Skin epidermis (tissue), 12 donors: ENCODE data around the gene SLC16A11.
A peak's percentile ranks its signal among the peaks of the same experiment; 100 is the strongest.
"Not testable (repeated sequence)": the region's sequence is repeated elsewhere in the genome, so short reads cannot be mapped to it uniquely, and the experiment has no call there.

ENCODE experiments used
- H3K27ac ChIP-seq, 21 experiments: fragments of 200-600 bp; sonication (generic) in 11 of 21; one replicate each; pipeline ENCODE4 v1.5.0; 2020; ENCODE audit warnings: mild to moderate bottlenecking in 3 of 21, inconsistent platforms in 2 of 21, moderate library complexity in 2 of 21
- H3K4me3 ChIP-seq, 7 experiments: fragments of 200-600 bp; sonication (generic) in 2 of 7; one replicate each; pipeline ENCODE4 v1.5.0; 2020; ENCODE audit warnings: inconsistent platforms in 2 of 7, mild to moderate bottlenecking in 2 of 7, moderate library complexity in 1 of 7

Gene SLC16A11

DNA sequence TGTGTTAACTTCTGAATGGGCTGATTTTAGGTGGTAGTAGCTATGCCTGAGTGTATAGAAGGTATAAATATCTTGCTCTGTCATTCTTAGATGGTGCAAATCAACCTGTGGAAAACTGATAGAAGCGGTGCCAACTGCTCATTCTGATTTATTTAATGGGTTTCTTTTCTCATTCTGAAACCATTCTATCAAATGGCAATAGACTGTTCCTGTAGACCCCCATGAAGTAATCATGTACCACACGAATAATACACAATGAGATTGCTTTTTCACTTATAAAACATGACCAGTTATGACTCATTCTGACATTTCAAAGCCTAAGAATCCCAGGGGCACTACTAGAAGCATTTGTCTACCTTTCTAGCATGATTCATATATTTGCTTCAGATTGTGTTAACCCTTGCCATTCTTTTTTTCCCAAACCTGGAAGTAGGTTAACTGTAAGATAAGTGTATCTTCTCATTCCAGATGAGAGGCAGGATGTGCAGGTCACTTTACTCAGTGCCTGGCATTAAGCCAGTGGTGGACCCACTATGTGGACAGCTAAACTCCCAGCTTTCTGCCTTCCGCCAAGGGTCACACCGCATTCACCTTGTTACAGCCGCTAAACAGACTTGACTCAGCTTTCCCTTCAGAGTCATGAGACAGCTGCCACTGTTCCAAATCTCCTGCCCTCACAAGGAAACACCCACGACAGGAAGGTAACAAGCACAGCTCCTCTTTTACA, 16.4 kb upstream of the SLC16A11 start:
- H3K27ac ChIP-seq, result no peak overlapping the region
- H3K4me3 ChIP-seq, result no peak overlapping the region

DNA sequence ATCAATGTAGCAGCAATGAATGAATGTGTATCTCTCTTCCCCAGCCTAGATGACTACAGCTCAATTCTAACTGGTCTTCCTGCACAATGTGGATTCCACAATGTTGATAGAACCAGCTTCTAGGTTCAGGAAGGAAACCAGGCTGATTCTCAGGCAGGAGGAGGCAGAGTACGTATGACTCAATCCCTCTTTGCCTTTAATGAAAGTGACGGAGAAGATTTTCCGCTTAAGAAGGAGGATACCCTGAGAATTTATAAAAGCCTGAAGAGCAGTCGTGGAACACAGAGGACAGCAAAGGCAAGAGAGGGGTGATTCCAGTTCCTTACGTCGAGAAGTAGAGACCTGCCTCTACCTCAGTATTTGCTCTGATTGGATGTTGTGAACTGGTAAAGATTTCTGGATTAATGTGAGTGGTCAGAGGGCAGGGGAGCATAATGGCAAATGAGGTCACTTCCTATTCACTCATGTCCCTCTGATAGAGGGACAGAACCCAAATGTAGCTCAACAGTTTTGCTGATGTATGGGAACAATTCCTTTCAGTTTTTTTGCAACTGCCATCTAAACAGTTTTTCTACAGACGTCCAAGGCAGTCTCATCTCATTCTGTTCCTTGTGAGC, 15.0 kb upstream of the SLC16A11 start:
- Histone ChIP-seq H3K27ac (peak overlapping the region in 2 of 21 experiments; percentile 2 to 21), H3K4me3 (no peak overlapping the region)

- no peak overlapping the region for H3K4me3 ChIP-seq
- no peak overlapping the region for H3K27ac ChIP-seq
Measured at GRCh38 chr17:7056386-7056785, 12.5 kb upstream of the SLC16A11 start.

- not testable (repeated sequence) for H3K27ac ChIP-seq, H3K4me3 ChIP-seq
Measured at GRCh38 chr17:7050583-7050982, 6.7 kb upstream of the SLC16A11 start.

DNA sequence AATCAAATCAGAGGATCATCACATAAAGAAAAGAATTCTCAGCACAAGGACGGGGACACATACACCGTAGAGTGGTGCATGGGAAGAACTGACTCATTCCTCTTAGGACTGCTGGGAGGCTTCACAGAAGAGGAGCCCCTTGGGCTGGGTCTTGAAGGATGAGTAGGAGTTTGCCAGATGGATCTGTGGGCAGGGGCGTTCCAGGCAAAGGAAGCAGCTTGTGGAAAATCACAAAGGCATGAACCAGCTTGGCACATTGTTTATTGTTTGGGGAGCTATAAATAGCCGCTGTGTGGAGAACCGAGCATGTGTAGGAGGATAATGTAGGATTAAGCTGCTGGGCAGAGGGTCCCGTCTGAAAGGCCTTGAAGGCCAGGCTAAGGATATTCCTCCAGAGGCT, 5.1 kb upstream of the SLC16A11 start:
- Histone ChIP-seq H3K27ac (no peak overlapping the region), H3K4me3 (no peak overlapping the region)

- H3K27ac ChIP-seq, result peak overlapping the region in 8 of 21 experiments; percentile 27 to 85 (median 79)
- H3K4me3 ChIP-seq, result peak overlapping the region in 3 of 7 experiments; percentile 18 to 41 (median 25)
Measured at GRCh38 chr17:7047566-7047965, 3.7 kb upstream of the SLC16A11 start.

GRCh38 chr17:7046725-7047397, 3.0 kb upstream of the SLC16A11 start:
- peak overlapping the region; percentile 12 to 89 (median 76) for H3K27ac ChIP-seq

GRCh38 chr17:7046127-7046724, 2.3 kb upstream of the SLC16A11 start:
- H3K27ac ChIP-seq, result peak overlapping the region; percentile 18 to 89 (median 76)

More at GRCh38 chr17:7046725-7047397, 3.0 kb upstream of the SLC16A11 start:
- peak overlapping the region; percentile 10 to 41 (median 19) for H3K4me3 ChIP-seq

DNA sequence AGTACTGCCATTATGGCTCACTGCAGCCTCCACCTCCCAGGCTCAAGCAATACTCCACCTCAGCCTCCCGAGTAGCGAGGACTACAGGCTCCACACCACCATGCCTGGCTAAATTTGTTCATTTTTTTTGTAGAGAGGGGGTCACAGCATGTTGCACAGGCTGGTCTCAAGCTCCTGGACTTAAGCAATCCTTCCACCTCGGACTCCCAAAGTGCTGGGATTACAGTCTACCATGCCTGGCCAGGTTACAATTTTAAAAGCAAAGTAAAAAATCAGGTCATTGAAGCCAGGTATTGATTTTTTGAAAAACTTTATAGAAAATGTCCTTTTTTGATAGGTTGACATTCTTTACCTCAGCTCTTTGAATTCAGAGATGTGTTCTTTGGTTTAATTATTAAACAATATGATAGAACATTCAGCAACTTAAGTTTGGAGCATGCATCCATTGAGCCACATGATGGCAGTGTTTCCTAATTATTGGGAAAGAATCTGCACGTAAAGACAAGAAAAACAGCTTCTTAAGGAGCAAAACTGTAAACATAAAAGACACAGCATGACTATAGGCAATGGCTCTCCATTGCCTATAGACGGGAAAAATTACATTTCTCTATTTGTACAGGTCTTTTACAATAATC, 1.7 kb upstream of the SLC16A11 start:
- peak overlapping the region in 3 of 7 experiments; percentile 25 to 41 (median 29) for H3K4me3 ChIP-seq
- H3K27ac ChIP-seq, result peak overlapping the region in 15 of 21 experiments; percentile 46 to 89 (median 81)

More at GRCh38 chr17:7046127-7046724, 2.3 kb upstream of the SLC16A11 start:
- peak overlapping the region in 5 of 7 experiments; percentile 18 to 41 (median 25) for H3K4me3 ChIP-seq

DNA sequence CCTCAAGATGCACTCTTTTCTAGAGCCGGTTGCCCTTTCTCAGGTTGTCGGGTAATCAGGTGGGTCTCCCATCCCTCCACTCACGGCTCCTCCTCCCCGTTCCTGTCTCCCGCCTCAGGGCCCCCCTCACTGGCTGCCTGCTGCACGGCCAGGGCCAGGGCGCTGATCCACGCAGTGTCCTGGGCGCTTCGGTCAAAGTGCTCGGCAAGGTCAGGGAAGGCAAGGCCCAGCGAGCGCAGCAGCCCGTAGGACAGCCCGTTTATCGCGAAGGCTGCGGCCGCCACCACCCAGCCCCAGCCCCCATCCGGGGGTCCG, 753 bp downstream of the SLC16A11 start:
- Histone ChIP-seq H3K4me3 (peak overlapping the region; percentile 19 to 51 (median 36)), H3K27ac (peak overlapping the region in 19 of 21 experiments; percentile 12 to 85 (median 71))

- Histone ChIP-seq H3K27ac (peak overlapping the region in 17 of 21 experiments; percentile 15 to 85 (median 67)), H3K4me3 (peak overlapping the region; percentile 19 to 51 (median 36))
Measured at GRCh38 chr17:7042501-7043181, 1.3 kb downstream of the SLC16A11 start.

GRCh38 chr17:7041607-7042500, 2.0 kb downstream of the SLC16A11 start:
- peak overlapping the region in 6 of 7 experiments; percentile 21 to 51 (median 40) for H3K4me3 ChIP-seq
- H3K27ac ChIP-seq, result peak overlapping the region in 17 of 21 experiments; percentile 15 to 85 (median 62)

DNA sequence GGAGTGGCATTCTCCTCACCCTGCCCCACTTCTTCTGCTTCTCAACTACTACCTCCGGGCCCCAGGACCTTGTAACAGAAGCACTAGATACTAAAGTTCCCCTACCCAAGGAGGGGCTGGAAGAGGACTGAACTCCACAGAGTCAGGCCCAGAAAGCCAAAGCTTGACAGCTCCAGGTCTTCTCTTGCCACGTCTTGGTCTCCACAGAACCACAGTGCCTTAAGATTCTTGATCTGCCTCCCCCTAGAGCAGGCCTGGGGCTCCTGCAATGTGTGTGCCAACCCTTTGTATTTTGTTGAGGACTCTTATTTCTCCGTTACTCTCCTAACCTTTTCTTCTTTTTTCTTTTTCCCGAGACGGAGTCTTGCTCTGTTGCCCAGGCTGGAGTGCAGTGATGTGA, 4.1 kb downstream of the SLC16A11 start:
- Histone ChIP-seq H3K27ac (peak overlapping the region in 1 of 21 experiments; percentile 24), H3K4me3 (no peak overlapping the region)

- Histone ChIP-seq H3K27ac (no peak overlapping the region), H3K4me3 (no peak overlapping the region)
Measured at GRCh38 chr17:7038025-7038862, 5.6 kb downstream of the SLC16A11 start.

- Histone ChIP-seq H3K27ac (peak within 1 kb of the TSS; percentile 35 to 97 (median 85)), H3K4me3 (peak within 1 kb of the TSS; percentile 47 to 74 (median 62))
Measured at GRCh38 chr17:7035591-7036368, 8.1 kb downstream of the SLC16A11 start, which contains the start of gene SLC16A13. Gene SLC16A13 (plus strand): TSS chr17:7036015. CDS start chr17:7036383, 368 bp downstream.

- H3K27ac ChIP-seq, result peak overlapping the region; percentile 25 to 97 (median 85)
- H3K4me3 ChIP-seq, result peak overlapping the region; percentile 47 to 74 (median 62)
Measured at GRCh38 chr17:7034955-7035590, 8.8 kb downstream of the SLC16A11 start.
